ENCODE measurements around the gene ZNF697.
A peak's percentile ranks its signal among the peaks of the same experiment; 100 is the strongest.

- TF ChIP-seq CTCF (IDR thresholded peaks at IDR 0.05) (peak; percentile 73 to 84 (median 82)), POLR2A (IDR thresholded peaks at IDR 0.05) (no peak)
These were observed 27.6 kb upstream of the ZNF697 start for GRCh38 chr1:119675349-119676345.

All from esophagus squamous epithelium (tissue), 4 donors.